ENCODE data around the gene ZDHHC8. TPM values are rescaled to one million over a fixed set of nuclear protein-coding genes. Genes with fewer than 3 reads are reported as not detected.

Gene ZDHHC8
- total RNA-seq, 1 experiment from 2014 or later: 89.3 TPM

DNA sequence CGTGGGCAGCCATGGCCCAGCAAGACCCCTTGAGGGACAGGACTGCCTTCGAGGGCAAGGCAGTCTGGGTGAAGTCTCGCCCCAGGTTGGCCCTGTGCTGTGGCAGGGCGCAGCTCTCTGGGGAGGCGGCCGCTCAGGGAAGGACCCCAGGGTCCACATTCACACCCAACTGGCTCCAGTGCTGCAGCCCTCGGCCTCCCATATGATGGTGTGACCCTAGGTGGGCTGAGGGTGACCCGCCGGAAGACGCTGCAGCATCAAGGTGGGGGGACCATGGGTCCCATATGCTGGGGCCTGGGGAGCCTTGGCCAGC is 47.3 kb downstream of the ZDHHC8 start:
- no peaks in the 10 kb centered on the region for H3K27me3 ChIP-seq (ENCODE audit: insufficient read depth, low read length)
- no peak overlapping the region for H3K27ac ChIP-seq (ENCODE audit: low read depth, low read length)
- H3K9ac ChIP-seq (ENCODE audit: low read length): no peak overlapping the region
- no peak overlapping the region for H3K4me2 ChIP-seq (ENCODE audit: low read length)
- DNase-seq (ENCODE audit: low read depth, low spot score) (no peak), ATAC-seq (no peak)
- no peak overlapping the region for H3K4me3 ChIP-seq (replicated peaks in 1 of 2; ENCODE audit: low read depth in 1 of 2, low read length in 2 of 2)
- ChIA-PET CTCF (interaction anchor here (1.3 kb wide), 1 partner anchor 12 kb away, joined by 3 read pairs; no protein-coding TSS in a partner anchor), POLR2A (no interaction called here), RAD21 (ENCODE audit: low non-redundant PET in 1 of 2, low total read pairs in 2 of 2, uncharacterized antibody in 2 of 2, unreplicated experiment in 2 of 2) (no interaction called here)
- no peaks in the 10 kb centered on the region for H3K79me2 ChIP-seq (ENCODE audit: insufficient read depth, low read length)
- no peaks in the 10 kb centered on the region for H3K9me2 ChIP-seq (ENCODE audit: insufficient read depth)
- no peak overlapping the region for H2AFZ ChIP-seq (ENCODE audit: low read depth, low read length, poor library complexity, severe bottlenecking)
- no TSS peak for BruUV-seq (replicated peaks)
- no peaks in the 10 kb centered on the region for H3K36me3 ChIP-seq (ENCODE audit: control insufficient read depth in 1 of 2, insufficient read depth in 2 of 2, low read length in 2 of 2)
- no peaks in the 10 kb centered on the region for H4K20me1 ChIP-seq (ENCODE audit: insufficient read depth)
- TF ChIP-seq RAD21 (IDR thresholded peaks at IDR 0.05; ENCODE audit: low read depth) (no peak), ZNF274 (IDR thresholded peaks at IDR 0.05; ENCODE audit: low read depth, low read length) (no peak), POLR2AphosphoS5 (IDR thresholded peaks at IDR 0.05; ENCODE audit: low read depth, low read length) (no peak), CBX3 (IDR thresholded peaks at IDR 0.05; ENCODE audit: low read depth) (no peak), POLR2A (IDR thresholded peaks at IDR 0.05; ENCODE audit: borderline replicate concordance, extremely low read depth, insufficient read depth, insufficient read length) (no peak), FOSL1 (IDR thresholded peaks at IDR 0.05; ENCODE audit: low read depth) (no peak), YY1 (IDR thresholded peaks at IDR 0.05; ENCODE audit: extremely low read depth, insufficient replicate concordance, low read depth, low read length) (no peak), SP1 (IDR thresholded peaks at IDR 0.05; ENCODE audit: low read depth) (no peak), SRF (IDR thresholded peaks at IDR 0.05; ENCODE audit: low read depth) (no peak)
- TF ChIP-seq, protein P1, sequence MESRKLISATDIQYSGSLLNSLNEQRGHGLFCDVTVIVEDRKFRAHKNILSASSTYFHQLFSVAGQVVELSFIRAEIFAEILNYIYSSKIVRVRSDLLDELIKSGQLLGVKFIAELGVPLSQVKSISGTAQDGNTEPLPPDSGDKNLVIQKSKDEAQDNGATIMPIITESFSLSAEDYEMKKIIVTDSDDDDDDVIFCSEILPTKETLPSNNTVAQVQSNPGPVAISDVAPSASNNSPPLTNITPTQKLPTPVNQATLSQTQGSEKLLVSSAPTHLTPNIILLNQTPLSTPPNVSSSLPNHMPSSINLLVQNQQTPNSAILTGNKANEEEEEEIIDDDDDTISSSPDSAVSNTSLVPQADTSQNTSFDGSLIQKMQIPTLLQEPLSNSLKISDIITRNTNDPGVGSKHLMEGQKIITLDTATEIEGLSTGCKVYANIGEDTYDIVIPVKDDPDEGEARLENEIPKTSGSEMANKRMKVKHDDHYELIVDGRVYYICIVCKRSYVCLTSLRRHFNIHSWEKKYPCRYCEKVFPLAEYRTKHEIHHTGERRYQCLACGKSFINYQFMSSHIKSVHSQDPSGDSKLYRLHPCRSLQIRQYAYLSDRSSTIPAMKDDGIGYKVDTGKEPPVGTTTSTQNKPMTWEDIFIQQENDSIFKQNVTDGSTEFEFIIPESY (IDR thresholded peaks at IDR 0.05; ENCODE audit: extremely low read depth, insufficient replicate concordance, low read length): no peak
- TF ChIP-seq, protein P2, sequence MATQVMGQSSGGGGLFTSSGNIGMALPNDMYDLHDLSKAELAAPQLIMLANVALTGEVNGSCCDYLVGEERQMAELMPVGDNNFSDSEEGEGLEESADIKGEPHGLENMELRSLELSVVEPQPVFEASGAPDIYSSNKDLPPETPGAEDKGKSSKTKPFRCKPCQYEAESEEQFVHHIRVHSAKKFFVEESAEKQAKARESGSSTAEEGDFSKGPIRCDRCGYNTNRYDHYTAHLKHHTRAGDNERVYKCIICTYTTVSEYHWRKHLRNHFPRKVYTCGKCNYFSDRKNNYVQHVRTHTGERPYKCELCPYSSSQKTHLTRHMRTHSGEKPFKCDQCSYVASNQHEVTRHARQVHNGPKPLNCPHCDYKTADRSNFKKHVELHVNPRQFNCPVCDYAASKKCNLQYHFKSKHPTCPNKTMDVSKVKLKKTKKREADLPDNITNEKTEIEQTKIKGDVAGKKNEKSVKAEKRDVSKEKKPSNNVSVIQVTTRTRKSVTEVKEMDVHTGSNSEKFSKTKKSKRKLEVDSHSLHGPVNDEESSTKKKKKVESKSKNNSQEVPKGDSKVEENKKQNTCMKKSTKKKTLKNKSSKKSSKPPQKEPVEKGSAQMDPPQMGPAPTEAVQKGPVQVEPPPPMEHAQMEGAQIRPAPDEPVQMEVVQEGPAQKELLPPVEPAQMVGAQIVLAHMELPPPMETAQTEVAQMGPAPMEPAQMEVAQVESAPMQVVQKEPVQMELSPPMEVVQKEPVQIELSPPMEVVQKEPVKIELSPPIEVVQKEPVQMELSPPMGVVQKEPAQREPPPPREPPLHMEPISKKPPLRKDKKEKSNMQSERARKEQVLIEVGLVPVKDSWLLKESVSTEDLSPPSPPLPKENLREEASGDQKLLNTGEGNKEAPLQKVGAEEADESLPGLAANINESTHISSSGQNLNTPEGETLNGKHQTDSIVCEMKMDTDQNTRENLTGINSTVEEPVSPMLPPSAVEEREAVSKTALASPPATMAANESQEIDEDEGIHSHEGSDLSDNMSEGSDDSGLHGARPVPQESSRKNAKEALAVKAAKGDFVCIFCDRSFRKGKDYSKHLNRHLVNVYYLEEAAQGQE (IDR thresholded peaks at IDR 0.05; ENCODE audit: low read depth): no peak
- TF ChIP-seq, protein P3, sequence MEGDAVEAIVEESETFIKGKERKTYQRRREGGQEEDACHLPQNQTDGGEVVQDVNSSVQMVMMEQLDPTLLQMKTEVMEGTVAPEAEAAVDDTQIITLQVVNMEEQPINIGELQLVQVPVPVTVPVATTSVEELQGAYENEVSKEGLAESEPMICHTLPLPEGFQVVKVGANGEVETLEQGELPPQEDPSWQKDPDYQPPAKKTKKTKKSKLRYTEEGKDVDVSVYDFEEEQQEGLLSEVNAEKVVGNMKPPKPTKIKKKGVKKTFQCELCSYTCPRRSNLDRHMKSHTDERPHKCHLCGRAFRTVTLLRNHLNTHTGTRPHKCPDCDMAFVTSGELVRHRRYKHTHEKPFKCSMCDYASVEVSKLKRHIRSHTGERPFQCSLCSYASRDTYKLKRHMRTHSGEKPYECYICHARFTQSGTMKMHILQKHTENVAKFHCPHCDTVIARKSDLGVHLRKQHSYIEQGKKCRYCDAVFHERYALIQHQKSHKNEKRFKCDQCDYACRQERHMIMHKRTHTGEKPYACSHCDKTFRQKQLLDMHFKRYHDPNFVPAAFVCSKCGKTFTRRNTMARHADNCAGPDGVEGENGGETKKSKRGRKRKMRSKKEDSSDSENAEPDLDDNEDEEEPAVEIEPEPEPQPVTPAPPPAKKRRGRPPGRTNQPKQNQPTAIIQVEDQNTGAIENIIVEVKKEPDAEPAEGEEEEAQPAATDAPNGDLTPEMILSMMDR (IDR thresholded peaks at IDR 0.05 in 2 of 3, conservative IDR thresholded peaks at IDR 0.05 in 1 of 3; ENCODE audit: borderline replicate concordance in 1 of 3, insufficient read depth in 1 of 3, low read depth in 2 of 3, low read length in 2 of 3): no peak
- TF ChIP-seq, protein P4, sequence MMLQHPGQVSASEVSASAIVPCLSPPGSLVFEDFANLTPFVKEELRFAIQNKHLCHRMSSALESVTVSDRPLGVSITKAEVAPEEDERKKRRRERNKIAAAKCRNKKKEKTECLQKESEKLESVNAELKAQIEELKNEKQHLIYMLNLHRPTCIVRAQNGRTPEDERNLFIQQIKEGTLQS (IDR thresholded peaks at IDR 0.05): no peak
- no peaks in the 10 kb centered on the region; a peak in 1 of 4 replicates for H3K4me1 ChIP-seq (ENCODE audit: control insufficient read depth in 1 of 2, insufficient read depth in 2 of 2, low read length in 2 of 2)
- no peaks in the 10 kb centered on the region for H3K9me3 ChIP-seq (ENCODE audit: control insufficient read depth in 1 of 2, insufficient read depth in 1 of 2, low read depth in 1 of 2, low read length in 2 of 2)
- intact Hi-C loops (cut with micrococcal nuclease): no loop called here

Measured in HCT116 (cell line).